ENCODE data around the gene EVI2A.

GRCh38 chr17:31349454-31349853 lies 28.0 kb upstream of the EVI2A start:
- no peak for TF ChIP-seq POLR2A (IDR thresholded peaks at IDR 0.05; ENCODE audit: low read length)
- no peak for TF ChIP-seq GATA1 (IDR thresholded peaks at IDR 0.05; ENCODE audit: low read depth, low read length)

Data from erythroblast (primary cell).